Activated naive CD8-positive, alpha-beta T cell treated with anti-CD3 and anti-CD28 coated beads, Interleukin-2, amount 50 U/mL, for 24 hours (primary cell): ENCODE measurements around the gene ELOB.

ENCODE experiments used
- ATAC-seq: fragments of 150-1000 bp; cut with Tn5 transposase; one replicate; pipeline ENCODE4 v1.10.0; 2021
- DNase-seq: peaks from one replicate; pipeline ENCODE4 v3.0.0; 2021
- H3K27ac Mint-ChIP-seq: one replicate; pipeline ENCODE4 v1.8.0; 2021; ENCODE audit warnings: mild to moderate bottlenecking, mixed read lengths
- H3K27me3 Mint-ChIP-seq: one replicate; pipeline ENCODE4 v1.8.0; 2021; ENCODE audit warnings: mixed read lengths
- H3K36me3 Mint-ChIP-seq: one replicate; pipeline ENCODE4 v1.8.0; 2021; ENCODE audit warnings: low read depth, mixed read lengths
- H3K4me1 Mint-ChIP-seq: one replicate; pipeline ENCODE4 v1.8.0; 2021; ENCODE audit warnings: mixed read lengths
- H3K4me3 Mint-ChIP-seq: one replicate; pipeline ENCODE4 v1.8.0; 2021; ENCODE audit warnings: mild to moderate bottlenecking, moderate library complexity, mixed read lengths
- H3K9me3 Mint-ChIP-seq: one replicate; pipeline ENCODE4 v1.8.0; 2021; ENCODE audit warnings: mixed read lengths

ELOB gene

GRCh38 chr16:2756288-2757015, 20.6 kb downstream of the ELOB start:
- Mint-ChIP-seq H3K4me1 (peaks cover 56% of the 10 kb centered on the region), H3K27ac (peak overlapping the region; percentile 96), H3K4me3 (peak overlapping the region; percentile 94), H3K36me3 (peaks cover 78% of the 10 kb centered on the region), H3K27me3 (no peaks in the 10 kb centered on the region), H3K9me3 (no peaks in the 10 kb centered on the region)
- no peak for ATAC-seq
- DNase-seq, result no peak

- Mint-ChIP-seq H3K27ac (peak overlapping the region; percentile 96), H3K9me3 (no peaks in the 10 kb centered on the region), H3K36me3 (peaks cover 67% of the 10 kb centered on the region), H3K27me3 (no peaks in the 10 kb centered on the region), H3K4me1 (peaks cover 62% of the 10 kb centered on the region), H3K4me3 (peak overlapping the region; percentile 94)
- ATAC-seq (no peak), DNase-seq (no peak)
Observed at GRCh38 chr16:2755158-2755557, 21.9 kb downstream of the ELOB start.

DNA sequence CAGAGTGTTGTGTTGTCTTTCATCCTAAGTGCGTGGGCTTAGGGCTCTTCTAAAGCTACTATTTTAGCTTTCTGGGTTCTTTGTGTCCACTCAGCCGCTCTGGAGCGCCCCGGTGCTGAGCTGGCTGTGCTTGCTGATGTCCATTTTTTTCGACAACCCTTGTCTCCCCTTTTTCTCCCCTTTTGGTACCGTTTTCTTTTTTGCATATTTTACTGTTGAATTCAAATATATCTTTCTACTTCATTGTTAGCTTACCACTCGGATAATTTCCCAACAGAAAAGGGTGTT, 23.4 kb downstream of the ELOB start:
- no peaks in the 10 kb centered on the region for H3K9me3 Mint-ChIP-seq
- peaks cover 57% of the 10 kb centered on the region for H3K36me3 Mint-ChIP-seq
- H3K27me3 Mint-ChIP-seq, result no peaks in the 10 kb centered on the region
- ATAC-seq, result no peak
- no peak for DNase-seq
- peaks cover 59% of the 10 kb centered on the region for H3K4me1 Mint-ChIP-seq
- peak overlapping the region; percentile 96 for H3K27ac Mint-ChIP-seq
- H3K4me3 Mint-ChIP-seq, result peak overlapping the region; percentile 94

DNA sequence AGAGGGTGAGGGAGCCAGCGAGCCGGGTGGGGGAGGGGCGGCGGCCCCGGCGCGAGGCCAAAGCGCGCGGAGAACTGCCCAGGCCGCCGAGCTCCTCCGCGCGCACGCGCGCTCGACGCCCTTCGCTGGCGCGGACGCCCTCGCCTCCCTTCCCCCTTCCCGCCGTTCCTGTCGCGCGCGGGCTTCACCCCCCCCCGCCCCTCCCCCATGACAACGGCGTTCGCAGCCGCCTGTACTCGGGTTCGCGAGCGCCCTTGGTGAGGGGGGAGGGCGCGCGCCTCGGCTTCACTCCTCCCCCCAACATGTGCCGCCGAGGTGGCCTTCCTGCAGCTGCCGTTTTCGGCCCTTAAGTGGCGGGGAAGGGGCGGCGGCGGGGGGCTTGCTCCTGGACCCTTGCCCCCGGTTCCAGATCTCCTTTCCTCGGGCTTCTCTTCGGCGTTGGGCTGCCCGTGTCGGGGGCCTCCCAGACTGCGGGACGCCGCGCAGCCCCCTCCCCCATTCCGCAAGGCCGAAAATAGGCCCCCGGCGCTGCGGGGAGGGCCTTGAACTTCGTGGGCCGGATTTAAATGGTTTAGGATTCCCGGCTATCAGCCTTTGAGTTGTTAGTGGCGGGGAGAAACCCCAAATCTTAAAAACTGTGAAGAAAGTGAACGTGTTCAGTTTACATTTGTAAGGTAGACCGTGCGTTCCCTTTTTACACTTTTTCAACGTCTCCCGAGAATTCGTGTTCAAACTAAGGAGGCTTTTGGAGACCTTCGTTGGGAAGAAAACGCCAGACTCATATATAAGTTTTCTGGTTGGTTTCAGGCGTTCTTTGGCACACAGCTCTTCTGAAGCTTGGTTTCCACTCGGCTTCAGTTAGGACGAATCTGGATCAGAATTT, 24.0 kb downstream of the ELOB start:
- peak; percentile 79 for DNase-seq
- peak overlapping the region; percentile 94 for H3K4me3 Mint-ChIP-seq
- H3K9me3 Mint-ChIP-seq, result no peaks in the 10 kb centered on the region
- H3K4me1 Mint-ChIP-seq, result peaks cover 59% of the 10 kb centered on the region
- peak; percentile 44 for ATAC-seq
- peaks cover 52% of the 10 kb centered on the region for H3K36me3 Mint-ChIP-seq
- H3K27me3 Mint-ChIP-seq, result no peaks in the 10 kb centered on the region
- peak overlapping the region; percentile 96 for H3K27ac Mint-ChIP-seq

DNA sequence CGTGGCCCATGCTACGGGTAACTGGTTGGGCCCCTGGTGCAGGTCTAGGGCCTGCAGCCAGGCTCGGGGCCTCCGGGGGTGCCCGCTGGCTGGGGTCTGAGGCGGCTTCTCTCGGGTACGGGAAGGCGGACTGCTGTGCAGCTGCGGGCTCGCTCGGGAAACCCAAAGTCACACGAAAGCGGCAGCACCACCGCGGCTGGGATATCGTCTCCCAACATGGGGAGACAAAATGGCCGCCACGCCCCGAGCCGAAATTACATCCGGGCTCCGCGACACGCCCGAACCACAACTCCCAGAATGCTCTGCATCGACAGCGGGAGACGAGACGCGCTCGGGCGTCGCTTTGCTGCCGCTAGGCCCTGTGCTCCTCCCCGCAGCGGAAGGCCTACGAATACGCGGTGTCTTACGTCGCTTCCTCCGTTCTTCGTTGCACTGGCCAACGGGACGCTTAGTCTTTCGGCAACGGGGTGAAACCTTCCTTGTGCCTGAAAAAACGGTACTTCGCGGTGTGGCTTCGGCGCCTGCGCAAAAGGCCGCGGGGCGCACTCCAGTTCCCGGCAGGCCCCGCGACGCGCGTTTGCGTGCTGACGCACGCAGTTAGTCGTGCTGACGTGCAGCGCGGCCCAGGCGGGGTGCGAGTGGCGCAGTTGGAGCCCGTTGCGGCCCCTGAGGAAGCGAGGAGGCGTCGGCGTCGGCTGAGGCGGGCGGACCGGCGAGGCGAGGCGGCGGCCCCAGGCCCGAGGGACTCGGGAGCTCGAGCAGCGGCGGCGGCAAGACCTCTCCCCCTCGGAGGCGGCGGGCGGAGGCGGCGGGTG, 24.8 kb downstream of the ELOB start, which contains the start of gene SRRM2:
Gene SRRM2, plus strand, starts transcription at position 604 of the 815 bp plus-strand sequence. CDS start 3,727 bp downstream, outside the sequence.
- H3K27ac Mint-ChIP-seq, result peak within 1 kb of the TSS; percentile 96
- DNase-seq, result peak; percentile 94
- no peaks in the 10 kb centered on the region for H3K27me3 Mint-ChIP-seq
- no peaks in the 10 kb centered on the region for H3K9me3 Mint-ChIP-seq
- ATAC-seq, result peak; percentile 95
- H3K4me1 Mint-ChIP-seq, result peaks cover 55% of the 10 kb centered on the region
- peak within 1 kb of the TSS; percentile 94 for H3K4me3 Mint-ChIP-seq
- peaks cover 45% of the 10 kb centered on the region for H3K36me3 Mint-ChIP-seq

GRCh38 chr16:2751577-2752034, 25.5 kb downstream of the ELOB start:
- H3K27ac Mint-ChIP-seq, result peak overlapping the region; percentile 96
- H3K27me3 Mint-ChIP-seq, result no peaks in the 10 kb centered on the region
- H3K36me3 Mint-ChIP-seq, result peaks cover 38% of the 10 kb centered on the region
- peak overlapping the region; percentile 94 for H3K4me3 Mint-ChIP-seq
- no peaks in the 10 kb centered on the region for H3K9me3 Mint-ChIP-seq
- peak; percentile 24 for DNase-seq
- peak; percentile 27 for ATAC-seq
- peaks cover 49% of the 10 kb centered on the region for H3K4me1 Mint-ChIP-seq

DNA sequence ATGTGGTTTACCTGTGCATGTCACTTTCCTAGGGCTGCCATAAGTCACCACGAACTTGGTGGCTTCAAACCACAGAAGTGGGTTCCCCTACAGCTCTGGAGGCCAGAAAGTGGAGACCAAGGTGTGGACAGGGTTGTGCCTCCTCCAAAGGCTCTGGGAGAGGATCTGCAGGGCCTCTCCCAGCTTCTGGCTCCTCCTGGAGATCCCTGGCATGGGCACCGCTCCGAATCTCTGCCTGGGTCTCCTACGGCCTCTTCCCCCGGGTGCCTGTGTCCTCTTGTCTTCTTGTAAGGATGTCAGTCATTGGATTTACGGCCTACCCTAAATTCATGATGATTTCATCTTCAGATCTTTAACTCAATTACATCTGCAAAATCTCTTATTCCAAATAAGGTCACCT, 27.1 kb downstream of the ELOB start:
- Mint-ChIP-seq H3K9me3 (no peaks in the 10 kb centered on the region), H3K27ac (no peak overlapping the region), H3K4me1 (peaks cover 34% of the 10 kb centered on the region), H3K4me3 (peak overlapping the region; percentile 94), H3K36me3 (peaks cover 26% of the 10 kb centered on the region), H3K27me3 (no peaks in the 10 kb centered on the region)
- no peak for ATAC-seq
- no peak for DNase-seq

DNA sequence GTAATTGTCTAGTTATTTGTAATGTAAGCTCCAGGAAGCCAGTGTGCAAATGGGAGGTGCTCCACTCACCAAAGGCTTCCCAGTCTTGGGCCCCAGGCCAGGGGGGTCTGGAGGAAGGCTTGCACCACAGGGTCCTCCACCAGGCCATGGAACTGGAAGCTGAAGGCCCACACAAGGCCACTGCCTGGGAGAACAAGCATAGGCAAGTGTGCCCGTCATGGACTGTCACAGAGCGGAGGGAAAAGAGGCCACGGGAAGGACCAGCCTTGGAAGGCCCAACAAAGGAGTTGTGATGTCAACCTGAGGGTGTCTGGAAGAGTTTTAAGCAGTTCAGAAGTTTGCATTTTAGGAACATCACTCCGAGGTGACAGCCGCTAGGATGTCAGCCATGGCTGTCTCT, 27.6 kb downstream of the ELOB start:
- H3K27me3 Mint-ChIP-seq, result no peaks in the 10 kb centered on the region
- no peak overlapping the region for H3K4me3 Mint-ChIP-seq
- H3K27ac Mint-ChIP-seq, result no peak overlapping the region
- H3K4me1 Mint-ChIP-seq, result peaks cover 29% of the 10 kb centered on the region
- H3K36me3 Mint-ChIP-seq, result peaks cover 21% of the 10 kb centered on the region
- no peak for ATAC-seq
- DNase-seq, result no peak
- H3K9me3 Mint-ChIP-seq, result no peaks in the 10 kb centered on the region

- Mint-ChIP-seq H3K27me3 (no peaks in the 10 kb centered on the region), H3K36me3 (peaks cover 15% of the 10 kb centered on the region), H3K27ac (no peak overlapping the region), H3K4me1 (peaks cover 24% of the 10 kb centered on the region), H3K9me3 (no peaks in the 10 kb centered on the region), H3K4me3 (no peak overlapping the region)
- ATAC-seq (no peak), DNase-seq (no peak)
Observed at GRCh38 chr16:2748757-2749455, 28.2 kb downstream of the ELOB start.

DNA sequence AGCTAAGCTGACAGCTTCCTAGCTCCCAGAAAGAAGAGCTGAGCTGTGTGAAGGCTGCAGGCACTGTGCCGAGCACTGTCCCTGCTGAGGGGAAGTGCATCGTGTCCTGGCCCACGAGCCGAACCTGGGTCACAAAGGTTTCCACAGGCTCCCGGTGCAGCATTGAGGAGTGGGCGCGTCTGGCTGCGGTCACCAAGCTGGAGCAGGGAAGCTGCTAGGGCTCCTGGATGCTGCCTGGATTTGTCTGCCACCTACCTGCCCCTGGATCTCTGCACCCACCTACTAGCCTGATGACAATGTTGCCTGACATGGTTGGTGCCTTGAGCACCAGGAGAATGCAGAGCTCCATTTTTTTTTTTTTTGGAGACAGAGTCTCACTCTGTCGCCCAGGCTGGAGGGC, 31.1 kb downstream of the ELOB start:
- Mint-ChIP-seq H3K4me3 (no peak overlapping the region), H3K9me3 (no peaks in the 10 kb centered on the region), H3K4me1 (peaks cover 5% of the 10 kb centered on the region), H3K27ac (no peak overlapping the region), H3K36me3 (peaks cover 5% of the 10 kb centered on the region), H3K27me3 (no peaks in the 10 kb centered on the region)
- ATAC-seq (no peak), DNase-seq (no peak)

DNA sequence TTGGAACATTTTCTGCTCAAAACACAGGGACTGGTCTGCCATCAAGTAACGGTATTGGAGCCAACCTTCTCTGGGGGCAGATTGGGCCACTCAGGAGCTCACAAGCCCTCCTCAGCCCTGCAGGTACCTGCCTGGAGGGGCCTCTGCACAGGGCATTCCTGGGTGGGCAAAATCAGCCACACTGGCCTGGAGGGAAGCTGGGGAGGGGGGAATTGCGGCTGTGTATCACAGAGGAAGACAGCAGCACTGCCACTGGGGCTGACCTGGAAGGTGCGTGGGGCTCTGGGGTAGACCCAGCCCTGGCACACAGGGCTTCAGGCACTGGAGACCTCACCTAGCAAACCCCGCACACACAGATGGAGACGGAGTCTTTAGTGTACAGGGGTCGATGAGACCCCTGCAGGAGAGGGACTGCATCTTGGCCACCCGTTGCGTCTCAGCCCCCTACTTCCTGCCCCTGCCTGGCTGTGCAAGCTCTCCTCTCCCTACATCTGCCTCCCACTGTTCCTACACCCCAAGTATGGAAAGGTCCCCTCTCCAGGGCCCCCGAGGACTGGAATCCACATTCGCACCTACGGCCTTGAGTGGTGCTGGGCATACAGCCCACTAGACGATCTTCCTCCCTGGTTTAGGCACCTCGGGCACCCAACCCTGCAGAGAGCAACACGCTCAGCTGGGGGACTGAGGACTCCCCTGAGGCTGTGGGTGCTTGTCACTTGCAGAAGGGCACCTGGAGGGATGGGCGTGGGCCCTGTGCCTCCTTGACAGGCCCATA, 31.8 kb downstream of the ELOB start:
- no peaks in the 10 kb centered on the region for H3K4me1 Mint-ChIP-seq
- DNase-seq, result no peak
- no peak overlapping the region for H3K27ac Mint-ChIP-seq
- no peak for ATAC-seq
- H3K9me3 Mint-ChIP-seq, result no peaks in the 10 kb centered on the region
- H3K27me3 Mint-ChIP-seq, result no peaks in the 10 kb centered on the region
- no peak overlapping the region for H3K4me3 Mint-ChIP-seq
- peaks cover 5% of the 10 kb centered on the region for H3K36me3 Mint-ChIP-seq

GRCh38 chr16:2744711-2745110, 32.4 kb downstream of the ELOB start:
- Mint-ChIP-seq H3K27ac (no peak overlapping the region), H3K27me3 (no peaks in the 10 kb centered on the region), H3K4me3 (no peak overlapping the region), H3K9me3 (no peaks in the 10 kb centered on the region), H3K36me3 (peaks cover 4% of the 10 kb centered on the region), H3K4me1 (no peaks in the 10 kb centered on the region)
- ATAC-seq (no peak), DNase-seq (no peak)

- no peaks in the 10 kb centered on the region for H3K9me3 Mint-ChIP-seq
- H3K36me3 Mint-ChIP-seq, result no peaks in the 10 kb centered on the region
- no peak for ATAC-seq
- DNase-seq, result no peak
- H3K4me3 Mint-ChIP-seq, result no peak overlapping the region
- no peaks in the 10 kb centered on the region for H3K27me3 Mint-ChIP-seq
- H3K4me1 Mint-ChIP-seq, result no peaks in the 10 kb centered on the region
- H3K27ac Mint-ChIP-seq, result no peak overlapping the region
Observed at GRCh38 chr16:2743007-2743810, 33.9 kb downstream of the ELOB start.
